Right kidney (tissue), 1 donor: ENCODE results near the gene ARRDC4.
"Not testable (repeated sequence)": the region's sequence is repeated elsewhere in the genome, so short reads cannot be mapped to it uniquely, and the experiment has no call there.

Experiments
- DNase-seq: peaks from one replicate; pipeline ENCODE4 v3.0.0-alpha.2; 2016

Gene ARRDC4

GRCh38 chr15:97963779-97964178 is 3.3 kb downstream of the ARRDC4 start:
- no peak for DNase-seq

- DNase-seq = no peak
Measured at GRCh38 chr15:97966246-97966645, 5.7 kb downstream of the ARRDC4 start.

- DNase-seq = no peak
Measured at GRCh38 chr15:97966924-97967620, 6.6 kb downstream of the ARRDC4 start.

GRCh38 chr15:97967881-97968280 is 7.4 kb downstream of the ARRDC4 start:
- no peak for DNase-seq

GRCh38 chr15:97968380-97968779 is 7.9 kb downstream of the ARRDC4 start:
- DNase-seq = no peak

- no peak for DNase-seq
Measured at GRCh38 chr15:97972366-97972765, 11.9 kb downstream of the ARRDC4 start.

GRCh38 chr15:97976129-97976528 is 15.6 kb downstream of the ARRDC4 start:
- DNase-seq = no peak

- no peak for DNase-seq
Measured at GRCh38 chr15:97976766-97977503, 16.4 kb downstream of the ARRDC4 start.

GRCh38 chr15:97977734-97978133 is 17.2 kb downstream of the ARRDC4 start:
- no peak for DNase-seq

GRCh38 chr15:97978401-97979139 is 18.1 kb downstream of the ARRDC4 start:
- DNase-seq = no peak

- DNase-seq = no peak
Measured at GRCh38 chr15:97979140-97979520, 18.6 kb downstream of the ARRDC4 start.

- DNase-seq = no peak
Measured at GRCh38 chr15:97981058-97981457, 20.6 kb downstream of the ARRDC4 start.

GRCh38 chr15:97981758-97982157 is 21.3 kb downstream of the ARRDC4 start:
- no peak for DNase-seq

GRCh38 chr15:97984157-97984556 is 23.7 kb downstream of the ARRDC4 start:
- DNase-seq = no peak

GRCh38 chr15:97985979-97986378 is 25.5 kb downstream of the ARRDC4 start:
- DNase-seq = not testable (repeated sequence)

GRCh38 chr15:97986781-97987180 is 26.3 kb downstream of the ARRDC4 start:
- no peak for DNase-seq

GRCh38 chr15:97989299-97989698 is 28.8 kb downstream of the ARRDC4 start:
- DNase-seq = no peak

GRCh38 chr15:97991972-97992541 is 31.6 kb downstream of the ARRDC4 start:
- no peak for DNase-seq

GRCh38 chr15:97992823-97993222 is 32.3 kb downstream of the ARRDC4 start:
- DNase-seq = no peak

- no peak for DNase-seq
Measured at GRCh38 chr15:97993310-97993738, 32.8 kb downstream of the ARRDC4 start.

GRCh38 chr15:97994236-97994635 is 33.7 kb downstream of the ARRDC4 start:
- no peak for DNase-seq

GRCh38 chr15:97995192-97995591 is 34.7 kb downstream of the ARRDC4 start:
- DNase-seq = no peak
